Measurements from ENCODE around the gene GLIS1. TPM values are rescaled to one million over a fixed set of nuclear protein-coding genes. Genes with fewer than 3 reads are reported as not detected.

Gene GLIS1
- polyA plus RNA-seq, 3 donors, result 2.2 to 4.8 (median 3.2) TPM

- DNase-seq (ENCODE audit: extremely low read depth in 1 of 11, low read depth in 9 of 11, low spot score in 4 of 11), result peak in 1 of 11 donors; percentile 40
These were observed 221.1 kb downstream of the GLIS1 start for GRCh38 chr1:53517821-53518352.

- no peak for DNase-seq (ENCODE audit: extremely low read depth in 1 of 11, low read depth in 9 of 11, low spot score in 4 of 11)
These were observed 221.9 kb downstream of the GLIS1 start for GRCh38 chr1:53517109-53517508.

GRCh38 chr1:53516181-53516580 is 222.8 kb downstream of the GLIS1 start:
- no peak for DNase-seq (ENCODE audit: extremely low read depth in 1 of 11, low read depth in 9 of 11, low spot score in 4 of 11)

GRCh38 chr1:53514436-53514835 is 224.5 kb downstream of the GLIS1 start:
- DNase-seq (ENCODE audit: extremely low read depth in 1 of 11, low read depth in 9 of 11, low spot score in 4 of 11), result no peak

- no peak for DNase-seq (ENCODE audit: extremely low read depth in 1 of 11, low read depth in 9 of 11, low spot score in 4 of 11)
These were observed 225.1 kb downstream of the GLIS1 start for GRCh38 chr1:53513846-53514245.

GRCh38 chr1:53512807-53513755 is 225.9 kb downstream of the GLIS1 start:
- DNase-seq (ENCODE audit: extremely low read depth in 1 of 11, low read depth in 9 of 11, low spot score in 4 of 11), result no peak

- DNase-seq (ENCODE audit: extremely low read depth in 1 of 11, low read depth in 9 of 11, low spot score in 4 of 11), result peak in 1 of 11 donors; percentile 33
These were observed 226.8 kb downstream of the GLIS1 start for GRCh38 chr1:53511933-53512806.

GRCh38 chr1:53511323-53511932 is 227.5 kb downstream of the GLIS1 start:
- DNase-seq (ENCODE audit: extremely low read depth in 1 of 11, low read depth in 9 of 11, low spot score in 4 of 11), result no peak

- no peak for DNase-seq (ENCODE audit: extremely low read depth in 1 of 11, low read depth in 9 of 11, low spot score in 4 of 11)
These were observed 228.7 kb downstream of the GLIS1 start for GRCh38 chr1:53510215-53510614.

- DNase-seq (ENCODE audit: extremely low read depth in 1 of 11, low read depth in 9 of 11, low spot score in 4 of 11), result no peak
These were observed 229.2 kb downstream of the GLIS1 start for GRCh38 chr1:53509775-53510174.

- peak in 1 of 11 donors; percentile 37 for DNase-seq (ENCODE audit: extremely low read depth in 1 of 11, low read depth in 9 of 11, low spot score in 4 of 11)
These were observed 229.8 kb downstream of the GLIS1 start for GRCh38 chr1:53508991-53509666.

GRCh38 chr1:53508056-53508990 is 230.6 kb downstream of the GLIS1 start:
- DNase-seq (ENCODE audit: extremely low read depth in 1 of 11, low read depth in 9 of 11, low spot score in 4 of 11), result no peak

GRCh38 chr1:53507116-53507820 is 231.7 kb downstream of the GLIS1 start:
- DNase-seq (ENCODE audit: extremely low read depth in 1 of 11, low read depth in 9 of 11, low spot score in 4 of 11), result no peak

GRCh38 chr1:53506355-53507050 is 232.5 kb downstream of the GLIS1 start:
- no peak for DNase-seq (ENCODE audit: extremely low read depth in 1 of 11, low read depth in 9 of 11, low spot score in 4 of 11)

- no peak for DNase-seq (ENCODE audit: extremely low read depth in 1 of 11, low read depth in 9 of 11, low spot score in 4 of 11)
These were observed 233.1 kb downstream of the GLIS1 start for GRCh38 chr1:53505891-53506290.

GRCh38 chr1:53505401-53505800 is 233.6 kb downstream of the GLIS1 start:
- DNase-seq (ENCODE audit: extremely low read depth in 1 of 11, low read depth in 9 of 11, low spot score in 4 of 11), result no peak
